HCT116 (cell line): ENCODE measurements around the gene ADGRV1. TPM values are rescaled to one million over a fixed set of nuclear protein-coding genes. Genes with fewer than 3 reads are reported as not detected.

Source experiments
- ATAC-seq: fragments of 200-7000 bp; cut with Tn5 transposase; 2 replicates; pipeline ENCODE4 v1.9.1; 2020; ENCODE audit warnings: mild to moderate bottlenecking, moderate library complexity
- BruUV-seq: library from RNA; stranded (reverse); fragments of 400-500 nt; replicated peaks from 2 replicates; lab custom pipeline; 2021; lab: Mats Ljungman, UMichigan
- CTCF ChIA-PET: fragments of 300-600 bp; sonication (Branson Sonifier 250); formaldehyde crosslinking; loops from one replicate; lab custom pipeline; 2021; ENCODE audit warnings: antibody characterized with exemption; lab: Charles Lee
- POLR2A ChIA-PET: fragments of 300-600, 350-600 bp; sonication (Branson Sonifier 250); formaldehyde crosslinking; loops from one replicate; lab custom pipeline; 2021; ENCODE audit warnings: antibody characterized with exemption; lab: Charles Lee
- RAD21 ChIA-PET, 2 experiments: fragments of 300-600 bp; sonication (Branson Sonifier 250); formaldehyde crosslinking; loops; one replicate each; lab custom pipeline; 2023; ENCODE audit warnings: low total read pairs in 2 of 2; ENCODE audit not compliant: uncharacterized antibody in 2 of 2, unreplicated experiment in 2 of 2, low non-redundant PET in 1 of 2; lab: Charles Lee
- DNase-seq: peaks from one replicate; pipeline ENCODE4 v3.0.0-alpha.2; 2010; ENCODE audit warnings: low read depth, low spot score
- H2AFZ ChIP-seq: fragments of 200-600 bp; shearing (Covaris generic), sonication (generic); 2 replicates; pipeline ENCODE4 v1.6.1; 2017; ENCODE audit warnings: low read depth, mixed run types, mixed read lengths, antibody characterized with exemption, low read length; ENCODE audit not compliant: poor library complexity, severe bottlenecking
- H3K27ac ChIP-seq: 2 replicates; pipeline ENCODE4 v1.5.1; 2012; ENCODE audit warnings: low read depth, low read length
- H3K27me3 ChIP-seq: fragments of 200-600 bp; sonication (generic); 2 replicates; pipeline ENCODE4 v1.6.1; 2016; ENCODE audit warnings: mixed run types, low read length, mixed read lengths; ENCODE audit not compliant: insufficient read depth
- H3K36me3 ChIP-seq, 2 experiments: fragments of 200-500 bp in 1 of 2; fragments of 200-600 bp in 1 of 2; sonication (Bioruptor generic) in 1 of 2; sonication (generic) in 1 of 2; 2 replicates each; pipeline versions ENCODE4 v1.5.1 to v1.6.1; 2014 to 2016; ENCODE audit warnings: low read length in 2 of 2, inconsistent platforms in 1 of 2, mixed read lengths in 1 of 2, mixed run types in 1 of 2; ENCODE audit not compliant: insufficient read depth in 2 of 2, control insufficient read depth in 1 of 2
- H3K4me1 ChIP-seq, 2 experiments: fragments of 200-600 bp in 1 of 2; sonication (generic) in 1 of 2; 2 replicates each; pipeline versions ENCODE4 v1.5.1 to v1.6.1; 2012 to 2017; ENCODE audit warnings: low read length in 2 of 2, inconsistent platforms in 1 of 2, mild to moderate bottlenecking in 1 of 2, mixed read lengths in 1 of 2, mixed run types in 1 of 2, moderate library complexity in 1 of 2; ENCODE audit not compliant: insufficient read depth in 2 of 2, control insufficient read depth in 1 of 2
- H3K4me2 ChIP-seq: fragments of 200-600 bp; sonication (generic); 2 replicates; pipeline ENCODE4 v1.6.1; 2017; ENCODE audit warnings: mixed run types, low read length, mixed read lengths
- H3K4me3 ChIP-seq, 2 experiments: fragments of 200-600 bp in 1 of 2; sonication (generic) in 1 of 2; replicated peaks in 1 of 2; 2 replicates each; pipeline ENCODE4 v1.5.1; 2011 to 2016; ENCODE audit warnings: low read length in 2 of 2, control low read depth in 1 of 2, low read depth in 1 of 2, mild to moderate bottlenecking in 1 of 2, mixed read lengths in 1 of 2, mixed run types in 1 of 2
- H3K79me2 ChIP-seq: fragments of 200-600 bp; sonication (generic); 2 replicates; pipeline ENCODE4 v1.6.1; 2017; ENCODE audit warnings: mild to moderate bottlenecking, mixed run types, low read length, moderate library complexity, mixed read lengths; ENCODE audit not compliant: insufficient read depth
- H3K9ac ChIP-seq: fragments of 200-600 bp; sonication (generic); 2 replicates; pipeline ENCODE4 v1.6.1; 2016; ENCODE audit warnings: low read length, mixed read lengths
- H3K9me2 ChIP-seq: fragments of 200-600 bp; sonication (generic), shearing (Covaris generic); 2 replicates; pipeline ENCODE4 v1.6.1; 2017; ENCODE audit warnings: mixed run types, mild to moderate bottlenecking, moderate library complexity; ENCODE audit not compliant: insufficient read depth
- H3K9me3 ChIP-seq, 2 experiments: fragments of 200-500 bp in 1 of 2; fragments of 200-600 bp in 1 of 2; sonication (Bioruptor generic) in 1 of 2; sonication (generic) in 1 of 2; 2 replicates each; pipeline ENCODE4 v1.6.1; 2014 to 2017; ENCODE audit warnings: low read length in 2 of 2, mixed read lengths in 2 of 2, inconsistent platforms in 1 of 2, low read depth in 1 of 2, mild to moderate bottlenecking in 1 of 2, mixed run types in 1 of 2, moderate library complexity in 1 of 2; ENCODE audit not compliant: control insufficient read depth in 1 of 2, insufficient read depth in 1 of 2
- H4K20me1 ChIP-seq: fragments of 200-600 bp; sonication (generic), shearing (Covaris generic); 2 replicates; pipeline ENCODE4 v1.6.1; 2017; ENCODE audit warnings: mixed run types, mild to moderate bottlenecking, moderate library complexity; ENCODE audit not compliant: insufficient read depth
- CBX3 ChIP-seq: IDR thresholded peaks from 2 replicates; pipeline ENCODE4 v1.6.1; 2012; ENCODE audit warnings: low read depth
- CEBPB ChIP-seq: IDR thresholded peaks from 2 replicates; pipeline ENCODE4 v1.6.1; 2012; ENCODE audit warnings: low read depth
- ELF1 ChIP-seq: IDR thresholded peaks from 2 replicates; pipeline ENCODE4 v1.6.1; 2012; ENCODE audit warnings: low read depth, borderline replicate concordance
- EZH2phosphoT487 ChIP-seq: fragments of 200-600 bp; IDR thresholded peaks from 2 replicates; pipeline ENCODE4 v1.6.1; 2018; ENCODE audit warnings: antibody characterized with exemption, borderline replicate concordance
- JUND ChIP-seq: IDR thresholded peaks from 2 replicates; pipeline ENCODE4 v1.6.1; 2012
- POLR2A ChIP-seq: IDR thresholded peaks from 2 replicates; pipeline ENCODE4 v1.7.0; 2011; ENCODE audit warnings: borderline replicate concordance; ENCODE audit not compliant: insufficient read depth, insufficient read length; ENCODE audit errors: extremely low read depth
- POLR2AphosphoS5 ChIP-seq: IDR thresholded peaks from 2 replicates; pipeline ENCODE4 v1.6.1; 2011; ENCODE audit warnings: mild to moderate bottlenecking, low read depth, low read length, moderate library complexity
- intact Hi-C: fragments of 100-400 bp; cut with micrococcal nuclease; formaldehyde crosslinking; loops from 2 replicates; pipeline ENCODE4 v1.10.0; 2022
- total RNA-seq: library from RNA; stranded (reverse); gene quantifications from one replicate; pipeline ENCODE4 v1.2.1, GENCODE V29; 2021; ENCODE audit not compliant: unreplicated experiment
- TF ChIP-seq, protein P1 (sequence below): IDR thresholded peaks from 2 replicates; pipeline ENCODE4 v1.6.1; 2012
- TF ChIP-seq, protein P2 (sequence below), 3 experiments: fragments of 200-600 bp in 1 of 3; sonication (generic) in 1 of 3; IDR thresholded peaks in 2 of 3; conservative IDR thresholded peaks in 1 of 3; 2 replicates each; pipeline ENCODE4 v1.5.1; 2012 to 2017; ENCODE audit warnings: low read depth in 2 of 3, low read length in 2 of 3, antibody characterized with exemption in 1 of 3, borderline replicate concordance in 1 of 3, control low read depth in 1 of 3, mild to moderate bottlenecking in 1 of 3, mixed read lengths in 1 of 3, mixed run types in 1 of 3, moderate library complexity in 1 of 3; ENCODE audit not compliant: insufficient read depth in 1 of 3
- TF ChIP-seq, protein P3 (sequence below): IDR thresholded peaks from 2 replicates; pipeline ENCODE4 v1.6.1; 2012

Gene ADGRV1
- total RNA-seq, 1 experiment from 2014 or later: 6.0 TPM

DNA sequence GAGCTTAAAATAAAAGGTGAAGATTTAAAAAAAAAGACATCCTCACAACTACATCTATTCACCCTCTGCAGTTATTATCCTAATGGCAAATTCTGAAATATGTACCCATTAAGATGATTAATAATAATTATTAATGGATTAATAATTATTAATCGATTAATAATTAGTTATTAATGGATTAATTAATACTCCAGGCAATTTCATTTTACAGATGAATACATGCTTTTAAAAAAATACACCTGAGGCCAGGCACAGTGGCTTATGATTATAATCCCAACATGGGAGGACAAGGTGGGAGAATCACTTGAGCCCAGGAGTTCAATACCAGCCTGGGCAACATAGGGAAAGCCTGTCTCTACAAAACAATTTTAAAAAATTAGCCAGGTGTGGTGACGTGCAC is 642.1 kb downstream of the ADGRV1 start:
- no peak overlapping the region for H3K27ac ChIP-seq
- ATAC-seq: no peak
- DNase-seq: no peak
- ChIA-PET CTCF (no interaction called here), RAD21 (no interaction called here)
- no peaks in the 10 kb centered on the region for H3K9me2 ChIP-seq
- no peaks in the 10 kb centered on the region for H3K36me3 ChIP-seq
- BruUV-seq: no TSS peak
- no peak overlapping the region for H3K4me2 ChIP-seq
- no peaks in the 10 kb centered on the region for H4K20me1 ChIP-seq
- no peak overlapping the region for H2AFZ ChIP-seq
- H3K4me3 ChIP-seq: no peak overlapping the region
- intact Hi-C loops: no loop called here
- H3K9ac ChIP-seq: no peak overlapping the region
- no peak for TF ChIP-seq CBX3
- TF ChIP-seq, protein P1, sequence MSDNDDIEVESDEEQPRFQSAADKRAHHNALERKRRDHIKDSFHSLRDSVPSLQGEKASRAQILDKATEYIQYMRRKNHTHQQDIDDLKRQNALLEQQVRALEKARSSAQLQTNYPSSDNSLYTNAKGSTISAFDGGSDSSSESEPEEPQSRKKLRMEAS: no peak
- TF ChIP-seq ELF1: no peak
- TF ChIP-seq CEBPB: no peak
- no peak for TF ChIP-seq EZH2phosphoT487
- no peak for TF ChIP-seq JUND
- TF ChIP-seq, all 23 proteins: peak for 0
- no peaks in the 10 kb centered on the region for H3K4me1 ChIP-seq
- POLR2A ChIA-PET: no interaction called here
- H3K9me3 ChIP-seq: no peaks in the 10 kb centered on the region
- H3K79me2 ChIP-seq: no peaks in the 10 kb centered on the region
- no peaks in the 10 kb centered on the region for H3K27me3 ChIP-seq

DNA sequence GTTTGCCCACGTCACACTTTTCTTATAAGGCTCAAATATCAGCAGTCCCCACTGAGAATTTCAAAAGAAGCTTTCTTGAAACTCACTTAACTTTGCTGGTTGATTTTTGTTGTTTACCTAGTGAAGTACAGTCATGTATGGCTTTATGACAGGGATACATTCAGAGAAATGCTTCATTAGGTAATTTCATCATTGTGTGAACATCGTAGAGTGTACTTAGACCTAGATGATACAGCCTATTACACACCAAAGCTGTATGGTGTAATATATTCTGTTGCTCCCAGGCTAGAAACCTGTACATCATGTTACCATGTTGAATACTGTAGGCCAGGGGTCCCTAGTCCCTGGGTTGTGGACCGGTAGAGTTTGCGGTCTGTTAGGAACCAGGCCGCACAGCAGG is 647.5 kb downstream of the ADGRV1 start:
- H2AFZ ChIP-seq: no peak overlapping the region
- no peak overlapping the region for H3K9ac ChIP-seq
- H3K4me2 ChIP-seq: no peak overlapping the region
- RAD21 ChIA-PET: no interaction called here
- H4K20me1 ChIP-seq: no peaks in the 10 kb centered on the region
- H3K79me2 ChIP-seq: no peaks in the 10 kb centered on the region
- intact Hi-C loops: no loop called here
- ATAC-seq: no peak
- no TSS peak for BruUV-seq
- H3K4me3 ChIP-seq: no peak overlapping the region
- CTCF ChIA-PET: interaction anchor here (0.9 to 1.1 kb wide), 2 partner anchors 14 to 340 kb away, joined by 3 read pairs; no protein-coding TSS in a partner anchor
- POLR2A ChIA-PET: no interaction called here
- H3K36me3 ChIP-seq: no peaks in the 10 kb centered on the region
- H3K4me1 ChIP-seq: no peaks in the 10 kb centered on the region
- H3K9me2 ChIP-seq: no peaks in the 10 kb centered on the region
- no peaks in the 10 kb centered on the region for H3K9me3 ChIP-seq
- no peak for DNase-seq
- no peaks in the 10 kb centered on the region for H3K27me3 ChIP-seq
- H3K27ac ChIP-seq: no peak overlapping the region
- TF ChIP-seq POLR2A (no peak), POLR2AphosphoS5 (no peak)
- TF ChIP-seq, protein P2, sequence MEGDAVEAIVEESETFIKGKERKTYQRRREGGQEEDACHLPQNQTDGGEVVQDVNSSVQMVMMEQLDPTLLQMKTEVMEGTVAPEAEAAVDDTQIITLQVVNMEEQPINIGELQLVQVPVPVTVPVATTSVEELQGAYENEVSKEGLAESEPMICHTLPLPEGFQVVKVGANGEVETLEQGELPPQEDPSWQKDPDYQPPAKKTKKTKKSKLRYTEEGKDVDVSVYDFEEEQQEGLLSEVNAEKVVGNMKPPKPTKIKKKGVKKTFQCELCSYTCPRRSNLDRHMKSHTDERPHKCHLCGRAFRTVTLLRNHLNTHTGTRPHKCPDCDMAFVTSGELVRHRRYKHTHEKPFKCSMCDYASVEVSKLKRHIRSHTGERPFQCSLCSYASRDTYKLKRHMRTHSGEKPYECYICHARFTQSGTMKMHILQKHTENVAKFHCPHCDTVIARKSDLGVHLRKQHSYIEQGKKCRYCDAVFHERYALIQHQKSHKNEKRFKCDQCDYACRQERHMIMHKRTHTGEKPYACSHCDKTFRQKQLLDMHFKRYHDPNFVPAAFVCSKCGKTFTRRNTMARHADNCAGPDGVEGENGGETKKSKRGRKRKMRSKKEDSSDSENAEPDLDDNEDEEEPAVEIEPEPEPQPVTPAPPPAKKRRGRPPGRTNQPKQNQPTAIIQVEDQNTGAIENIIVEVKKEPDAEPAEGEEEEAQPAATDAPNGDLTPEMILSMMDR (IDR thresholded peaks at IDR 0.05 in 2 of 3, conservative IDR thresholded peaks at IDR 0.05 in 1 of 3; ENCODE audit: borderline replicate concordance in 1 of 3, insufficient read depth in 1 of 3, low read depth in 2 of 3, low read length in 2 of 3): no peak
- TF ChIP-seq, protein P3, sequence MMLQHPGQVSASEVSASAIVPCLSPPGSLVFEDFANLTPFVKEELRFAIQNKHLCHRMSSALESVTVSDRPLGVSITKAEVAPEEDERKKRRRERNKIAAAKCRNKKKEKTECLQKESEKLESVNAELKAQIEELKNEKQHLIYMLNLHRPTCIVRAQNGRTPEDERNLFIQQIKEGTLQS: no peak
- TF ChIP-seq, protein P1: no peak
